ENCODE results near the gene LCN10.
A peak's percentile ranks its signal among the peaks of the same experiment; 100 is the strongest.
"Not testable (repeated sequence)": the region's sequence is repeated elsewhere in the genome, so short reads cannot be mapped to it uniquely, and the experiment has no call there.

LCN10 gene

DNA sequence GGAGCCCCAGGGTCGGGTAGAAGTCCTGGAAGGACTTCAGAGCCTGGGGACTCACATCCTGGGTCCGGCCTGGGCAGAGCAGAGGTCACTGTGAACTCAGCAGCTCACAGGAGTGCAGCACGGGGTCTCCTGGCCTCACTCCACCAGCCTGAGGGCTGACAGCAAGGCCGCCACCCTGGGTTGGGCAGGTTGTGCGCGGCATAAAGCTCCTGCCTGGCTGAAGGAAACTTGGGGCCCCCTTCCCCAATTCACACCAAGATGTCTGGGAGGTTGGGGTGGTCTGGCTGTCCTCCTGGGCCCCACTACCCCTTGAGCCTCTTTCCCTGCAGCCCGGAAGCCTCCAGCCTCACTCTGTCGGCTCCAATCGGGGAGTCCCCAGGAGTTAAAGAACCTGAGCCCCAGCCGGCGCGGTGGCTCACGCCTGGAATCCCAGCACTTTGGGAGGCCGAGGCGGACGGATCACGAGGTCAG is 19.5 kb upstream of the LCN10 start:
- no peak for DNase-seq (ENCODE audit: low spot score)
- TF ChIP-seq CTCF (IDR thresholded peaks at IDR 0.05; ENCODE audit: borderline replicate concordance, control extremely low read depth, extremely low read depth, insufficient read depth, missing control alignments), result no peak
- in situ Hi-C loops (cut with MboI; ENCODE audit: low sequenced_read_pairs, unreplicated experiment), result no loop called here

GRCh38 chr9:136761545-136761981 is 18.8 kb upstream of the LCN10 start:
- no peak for DNase-seq (ENCODE audit: low spot score)
- in situ Hi-C loops (cut with MboI; ENCODE audit: low sequenced_read_pairs, unreplicated experiment), result no loop called here
- no peak for TF ChIP-seq CTCF (IDR thresholded peaks at IDR 0.05; ENCODE audit: borderline replicate concordance, control extremely low read depth, extremely low read depth, insufficient read depth, missing control alignments)

GRCh38 chr9:136760834-136761544 is 18.2 kb upstream of the LCN10 start:
- TF ChIP-seq CTCF (IDR thresholded peaks at IDR 0.05; ENCODE audit: borderline replicate concordance, control extremely low read depth, extremely low read depth, insufficient read depth, missing control alignments), result peak; percentile 55
- in situ Hi-C loops (cut with MboI; ENCODE audit: low sequenced_read_pairs, unreplicated experiment), result not testable (repeated sequence)
- DNase-seq (ENCODE audit: low spot score), result peak; percentile 67

- in situ Hi-C loops (cut with MboI; ENCODE audit: low sequenced_read_pairs, unreplicated experiment), result no loop called here
- no peak for TF ChIP-seq CTCF (IDR thresholded peaks at IDR 0.05; ENCODE audit: borderline replicate concordance, control extremely low read depth, extremely low read depth, insufficient read depth, missing control alignments)
- no peak for DNase-seq (ENCODE audit: low spot score)
Measured at GRCh38 chr9:136760424-136760823, 17.7 kb upstream of the LCN10 start.

- in situ Hi-C loops (cut with MboI; ENCODE audit: low sequenced_read_pairs, unreplicated experiment), result no loop called here
- no peak for TF ChIP-seq CTCF (IDR thresholded peaks at IDR 0.05; ENCODE audit: borderline replicate concordance, control extremely low read depth, extremely low read depth, insufficient read depth, missing control alignments)
- no peak for DNase-seq (ENCODE audit: low spot score)
Measured at GRCh38 chr9:136759436-136760325, 16.9 kb upstream of the LCN10 start.

- no peak for TF ChIP-seq CTCF (IDR thresholded peaks at IDR 0.05; ENCODE audit: borderline replicate concordance, control extremely low read depth, extremely low read depth, insufficient read depth, missing control alignments)
- no peak for DNase-seq (ENCODE audit: low spot score)
- in situ Hi-C loops (cut with MboI; ENCODE audit: low sequenced_read_pairs, unreplicated experiment), result no loop called here
Measured at GRCh38 chr9:136759001-136759400, 16.3 kb upstream of the LCN10 start.

All from GM13976 (cell line).